HT1080 (cell line): Measurements from ENCODE around the gene VPS9D1. TPM values are rescaled to one million over a fixed set of nuclear protein-coding genes. Genes with fewer than 3 reads are reported as not detected.

Source experiments
- DNase-seq: peaks from one replicate; pipeline ENCODE4 v3.0.0-alpha.2; 2015; ENCODE audit warnings: low read depth
- polyA plus RNA-seq, 2 experiments: library from polyadenylated mRNA; depleted of rRNA; stranded (reverse); fragments of >200 nt; gene quantifications; 2 replicates each; pipeline ENCODE4 v1.2.3, GENCODE V29; 2015
- total RNA-seq: library from RNA; depleted of rRNA; stranded (reverse); fragments of >200 nt; shearing (Covaris generic); gene quantifications from 2 replicates; pipeline ENCODE4 v1.2.3, GENCODE V29; 2014; rRNA removed

Gene VPS9D1
- total RNA-seq: 13.4 and 16.0 TPM in 2 replicates
- 10.6 and 14.8 TPM in 2 replicates for polyA plus RNA-seq (2015; cell fraction: cytosol; rRNA removed)
- 27.4 and 33.7 TPM in 2 replicates for polyA plus RNA-seq (2015; cell fraction: nucleus; rRNA removed)

GRCh38 chr16:89720813-89721545 is at the start of gene VPS9D1, which contains the start of gene ZNF276:
VPS9D1 (minus strand) TSS chr16:89720898; CDS start chr16:89720861, 37 bp downstream.
ZNF276 (plus strand) TSS chr16:89721537; CDS start chr16:89721641, 104 bp downstream.
- DNase-seq: peak; percentile 68

DNA sequence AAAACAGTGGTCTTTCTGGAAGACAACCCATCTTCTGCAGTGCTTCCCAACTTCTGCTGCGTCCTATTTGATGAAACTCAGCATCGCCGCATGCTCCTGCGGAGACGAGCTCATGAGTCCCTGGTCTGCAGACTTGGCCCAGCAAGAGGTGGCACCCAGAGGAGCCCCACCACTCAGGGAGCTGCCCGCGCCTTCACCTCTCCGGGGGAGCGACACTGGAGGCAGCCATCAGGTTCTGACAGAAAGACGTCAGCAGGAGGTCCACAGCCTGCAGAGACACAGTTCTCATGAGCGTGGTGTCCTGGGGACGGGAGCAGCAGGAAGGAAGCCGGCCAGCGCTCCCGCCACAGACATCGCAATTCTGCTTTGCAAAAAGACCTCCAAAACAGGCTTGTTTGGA is 49.7 kb upstream of the VPS9D1 start:
- DNase-seq: no peak

- no peak for DNase-seq
These were observed 44.7 kb upstream of the VPS9D1 start for GRCh38 chr16:89765292-89765830.

GRCh38 chr16:89764711-89765201 is 44.1 kb upstream of the VPS9D1 start:
- no peak for DNase-seq

DNA sequence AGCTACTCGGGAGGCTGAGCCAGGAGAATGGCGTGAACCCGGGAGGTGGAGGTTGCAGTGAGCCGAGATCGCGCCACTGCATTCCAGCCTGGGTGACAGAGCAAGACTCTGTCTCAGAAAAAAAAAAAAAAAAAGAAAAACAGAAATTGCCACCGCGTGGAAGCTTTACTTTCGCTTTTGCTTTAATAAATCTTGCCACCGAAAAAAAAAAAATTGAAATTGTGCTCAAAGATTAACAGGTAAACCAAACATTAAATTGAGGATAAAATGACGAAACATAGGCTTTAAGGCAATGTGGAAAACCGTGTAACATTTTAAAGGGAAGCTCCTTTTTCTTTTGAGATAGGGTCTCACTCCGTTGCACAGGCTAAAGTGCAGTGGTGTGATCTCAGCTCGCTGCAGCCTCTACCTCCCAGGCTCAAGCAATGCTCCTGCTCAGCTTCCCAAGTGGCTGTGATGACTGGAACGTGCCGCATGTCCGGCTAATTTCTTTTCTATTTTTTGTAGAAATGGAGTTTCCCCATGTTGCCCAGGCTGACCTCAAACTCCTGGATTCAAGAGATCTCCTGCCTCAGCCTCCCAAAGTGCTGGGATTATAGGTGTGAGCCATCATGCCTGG is 40.7 kb upstream of the VPS9D1 start:
- DNase-seq: no peak

DNA sequence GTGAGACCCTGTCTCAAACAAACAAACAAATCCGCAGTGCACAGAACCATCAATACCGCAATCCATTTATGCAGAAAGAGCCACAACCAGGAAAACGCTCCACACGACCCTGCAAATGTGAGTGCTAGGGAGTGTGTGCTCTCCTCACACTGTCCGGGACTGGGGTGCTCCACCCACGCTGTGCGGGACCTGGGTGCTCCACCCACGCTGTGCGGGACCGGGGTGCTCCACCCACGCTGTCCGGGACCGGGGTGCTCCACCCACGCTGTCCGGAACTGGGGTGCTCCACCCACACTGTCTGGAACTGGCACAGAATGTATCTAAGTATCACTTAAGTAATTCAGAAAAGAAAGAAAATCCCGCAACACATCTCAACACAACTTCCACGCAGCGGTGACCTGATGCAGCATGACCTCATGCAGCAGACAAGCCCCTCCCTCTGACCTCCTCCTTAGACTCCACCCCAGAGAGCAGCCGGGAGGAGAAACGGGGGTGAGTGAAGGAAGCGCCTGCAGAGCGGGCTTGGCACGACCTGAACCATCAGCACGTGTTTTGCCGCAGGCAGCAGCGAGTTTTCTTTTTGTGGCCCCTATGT is 39.1 kb upstream of the VPS9D1 start:
- DNase-seq: no peak

DNA sequence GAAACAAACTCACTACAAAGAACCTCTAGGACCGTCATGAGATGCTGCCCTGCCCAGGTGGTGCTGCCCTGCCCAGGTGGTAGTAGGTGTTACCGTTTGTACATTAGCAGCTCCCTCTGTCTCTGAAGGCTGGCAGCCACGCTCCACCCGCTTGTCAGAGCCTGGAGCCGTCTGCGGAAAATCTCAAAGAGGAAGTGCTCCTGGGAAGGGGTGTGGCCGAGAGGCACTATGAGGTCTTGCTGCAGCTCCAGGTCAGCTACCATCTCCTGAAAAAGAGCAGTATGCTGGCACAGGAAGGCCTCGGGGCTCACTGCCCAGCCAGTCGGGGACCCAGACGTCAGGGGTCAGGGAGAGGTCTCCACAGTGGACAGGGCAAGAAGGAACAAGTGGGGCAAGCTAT is 28.9 kb upstream of the VPS9D1 start:
- no peak for DNase-seq

DNA sequence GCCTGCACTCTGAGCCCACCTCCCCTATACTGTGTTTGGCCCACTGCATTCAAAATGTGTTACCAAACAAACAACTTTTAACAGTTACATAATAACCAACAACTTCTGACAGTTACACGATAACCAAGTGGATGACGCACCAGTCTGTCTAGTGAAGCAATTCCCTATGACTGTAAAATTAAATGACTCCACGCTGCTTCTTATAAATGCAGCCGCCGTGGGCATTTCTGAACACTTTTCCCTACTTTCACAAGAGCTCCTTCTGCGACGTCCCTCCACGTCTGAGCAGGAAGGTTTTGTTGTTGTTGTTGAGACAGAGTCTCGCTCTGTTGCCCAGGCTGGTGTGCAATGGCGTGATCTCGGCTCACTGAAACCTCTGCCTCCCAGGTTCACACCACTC is 28.2 kb upstream of the VPS9D1 start:
- DNase-seq: no peak

GRCh38 chr16:89748076-89748475 is 27.4 kb upstream of the VPS9D1 start:
- DNase-seq: no peak

DNA sequence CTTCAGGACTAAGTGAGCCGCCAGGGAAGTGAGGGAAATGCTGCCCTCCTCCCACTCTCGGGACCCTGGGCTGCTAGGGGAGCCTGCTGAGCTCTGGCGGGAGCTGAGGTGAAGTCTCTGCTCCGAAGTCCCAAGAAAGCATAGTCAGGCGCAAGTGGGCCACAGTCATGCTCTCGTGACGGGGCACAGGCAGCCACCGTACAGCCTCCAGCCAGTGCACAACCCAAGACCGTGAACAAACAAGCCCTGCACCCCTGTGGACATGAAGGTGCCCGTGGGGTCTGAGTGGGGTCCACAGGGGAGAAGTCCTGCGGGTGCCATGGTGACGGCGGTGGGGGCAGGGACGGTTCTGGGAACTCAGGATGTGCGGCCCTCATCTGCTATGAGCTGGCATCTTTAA is 25.3 kb upstream of the VPS9D1 start:
- DNase-seq: no peak

DNA sequence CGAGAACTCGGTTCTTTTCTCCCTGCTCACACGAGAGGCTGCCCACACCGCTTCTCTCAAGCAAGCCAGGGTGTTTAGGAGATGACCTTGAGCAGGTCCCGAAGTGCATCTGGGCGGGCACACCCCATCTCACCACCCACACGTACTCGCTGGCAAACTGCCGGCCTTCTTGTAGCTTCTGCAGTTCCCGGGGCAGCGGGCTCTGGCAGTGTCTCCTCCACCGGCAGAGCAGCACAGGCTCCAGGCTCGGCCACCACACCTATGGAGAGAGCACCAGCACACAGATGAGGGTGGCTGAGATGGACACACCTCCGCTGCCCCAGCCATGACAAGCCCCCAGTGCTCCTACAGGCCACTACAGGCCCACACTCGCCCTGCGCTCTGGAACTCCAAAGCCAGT is 24.1 kb upstream of the VPS9D1 start:
- no peak for DNase-seq

- DNase-seq: no peak
These were observed 22.2 kb upstream of the VPS9D1 start for GRCh38 chr16:89742948-89743347.

DNA sequence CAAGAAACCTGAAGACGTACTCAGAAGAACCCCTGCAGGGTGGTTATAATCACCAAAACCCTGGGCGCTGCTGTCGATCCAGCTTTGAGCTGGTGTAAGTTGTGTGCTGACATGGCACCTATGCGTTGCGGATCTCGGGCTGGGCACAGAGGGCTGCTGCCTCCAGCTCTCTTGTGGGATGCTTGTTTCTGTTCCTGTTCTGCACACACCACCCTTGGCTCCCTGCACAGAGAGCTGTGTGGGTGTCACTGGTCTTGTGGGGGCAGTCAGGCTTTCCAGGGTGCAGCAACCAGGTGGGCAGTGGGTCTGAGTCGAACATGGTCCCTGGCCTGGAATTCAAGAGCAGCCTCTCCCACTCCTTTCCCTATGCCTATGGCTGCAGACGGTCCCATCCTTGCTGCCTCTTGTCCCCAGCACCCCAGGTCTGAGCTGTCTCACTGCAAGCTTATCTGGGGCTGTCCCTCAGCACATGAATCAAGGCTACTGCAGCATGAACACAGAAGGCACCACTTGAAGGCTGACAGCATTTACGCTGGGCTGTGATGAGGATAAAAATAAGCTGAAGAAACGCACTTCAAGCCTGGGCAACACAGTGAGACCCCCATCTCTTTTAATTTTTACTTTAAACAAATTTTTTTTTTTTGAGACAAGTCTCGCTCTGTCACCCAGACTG is 20.8 kb upstream of the VPS9D1 start:
- no peak for DNase-seq

DNA sequence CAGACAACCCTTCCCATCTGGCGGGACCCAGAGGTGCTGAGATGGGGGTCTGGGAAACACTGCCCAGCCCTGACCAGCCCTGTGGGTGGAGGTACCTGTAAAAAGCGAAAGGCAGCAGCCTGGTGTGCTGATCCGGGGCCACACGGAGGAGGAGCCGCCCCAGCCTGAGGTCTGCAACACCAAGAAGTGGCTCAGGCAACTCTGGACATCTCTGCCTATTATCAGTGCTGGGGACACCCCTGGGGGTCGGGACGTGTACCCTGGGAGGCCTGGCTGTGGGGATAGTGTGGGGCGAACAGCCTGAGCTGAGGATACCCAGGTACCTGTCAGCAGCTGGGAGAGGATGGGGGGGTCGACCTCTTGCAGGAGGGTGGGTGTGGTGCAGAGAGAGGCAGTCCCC is 18.7 kb upstream of the VPS9D1 start:
- no peak for DNase-seq

GRCh38 chr16:89738538-89739317 is 18.0 kb upstream of the VPS9D1 start:
- no peak for DNase-seq

- DNase-seq: no peak
These were observed 17.3 kb upstream of the VPS9D1 start for GRCh38 chr16:89738072-89738377.

- DNase-seq: no peak
These were observed 16.8 kb upstream of the VPS9D1 start for GRCh38 chr16:89737341-89738071.

GRCh38 chr16:89736554-89736953 is 15.9 kb upstream of the VPS9D1 start:
- no peak for DNase-seq

DNA sequence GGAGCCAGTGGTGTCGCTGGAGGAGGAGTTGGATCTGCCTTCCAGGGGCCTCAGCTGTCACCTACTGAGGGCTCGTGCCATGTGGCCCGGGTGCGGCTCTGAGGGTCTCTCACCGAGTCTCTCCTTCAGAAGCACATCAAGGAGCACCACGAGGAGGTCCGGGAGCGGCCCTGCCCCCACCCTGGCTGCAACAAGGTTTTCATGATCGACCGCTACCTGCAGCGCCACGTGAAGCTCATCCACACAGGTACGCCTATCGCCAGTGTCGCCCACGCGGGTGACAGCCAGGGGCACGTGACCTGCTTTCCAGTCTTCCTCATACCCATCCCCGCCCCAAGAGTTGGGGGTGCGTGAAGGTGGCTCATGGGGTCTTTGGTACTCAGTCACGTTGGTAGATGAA is 13.1 kb upstream of the VPS9D1 start:
- DNase-seq: no peak

- no peak for DNase-seq
These were observed 12.6 kb upstream of the VPS9D1 start for GRCh38 chr16:89733322-89733721.
